Motor neuron (in vitro differentiated cells): ENCODE measurements around the gene PSAP. TPM values are rescaled to one million over a fixed set of nuclear protein-coding genes. Genes with fewer than 3 reads are reported as not detected.
"Not testable (repeated sequence)": the region's sequence is repeated elsewhere in the genome, so short reads cannot be mapped to it uniquely, and the experiment has no call there.

Experiments
- ATAC-seq, 8 experiments: fragments of 200-7000 bp; cut with Tn5 transposase; replicated peaks in 6 of 8; 2 replicates each; pipeline ENCODE4 v1.8.0; 2021; ENCODE audit warnings: mild to moderate bottlenecking in 8 of 8, moderate library complexity in 8 of 8
- H3K27ac ChIP-seq, 2 donors: fragments of 250-450 bp; sonication (Bioruptor Pico); 2 replicates each; pipeline ENCODE4 v1.9.0; 2021; ENCODE audit warnings: antibody characterized with exemption in 2 of 2, mild to moderate bottlenecking in 2 of 2, moderate library complexity in 1 of 2
- H3K4me1 ChIP-seq, 2 donors: fragments of 250-450 bp; sonication (Bioruptor Pico); replicated peaks in 1 of 2; 2 replicates each; pipeline ENCODE4 v1.6.1; 2021; ENCODE audit warnings: antibody characterized with exemption in 2 of 2, mild to moderate bottlenecking in 2 of 2, moderate library complexity in 1 of 2
- H3K4me3 ChIP-seq, 5 donors: fragments of 250-450 bp; sonication (Bioruptor Pico); 2 replicates each; pipeline ENCODE4 v1.9.0; 2021; ENCODE audit warnings: antibody characterized with exemption in 5 of 5, mild to moderate bottlenecking in 5 of 5, moderate library complexity in 4 of 5
- WGBS, 10 experiments: fragments of 450-650 bp; shearing (Covaris generic); methylation state at CpG; one replicate each; pipeline ENCODE4 v1.0.0; 2022; 5-methylcytosine and 5-hydroxymethylcytosine counted together
- in situ Hi-C, 9 experiments: fragments of 400-800 bp; cut with MboI; loops; one replicate each; pipeline ENCODE4 v1.15.0; 2021; ENCODE audit warnings: low sequenced_read_pairs in 9 of 9, low pct_unique_long_range_greater_than_20kb in 2 of 9; ENCODE audit not compliant: unreplicated experiment in 9 of 9
- total RNA-seq, 8 experiments: library from RNA; unstranded; fragments of 300-600 nt; gene quantifications; 2 replicates each; pipeline versions ENCODE4 v1.2.3 to v1.2.4, GENCODE V29; 2022

PSAP gene
- total RNA-seq, 8 experiments from 2014 or later = 419 to 3,584 (median 668) TPM

DNA sequence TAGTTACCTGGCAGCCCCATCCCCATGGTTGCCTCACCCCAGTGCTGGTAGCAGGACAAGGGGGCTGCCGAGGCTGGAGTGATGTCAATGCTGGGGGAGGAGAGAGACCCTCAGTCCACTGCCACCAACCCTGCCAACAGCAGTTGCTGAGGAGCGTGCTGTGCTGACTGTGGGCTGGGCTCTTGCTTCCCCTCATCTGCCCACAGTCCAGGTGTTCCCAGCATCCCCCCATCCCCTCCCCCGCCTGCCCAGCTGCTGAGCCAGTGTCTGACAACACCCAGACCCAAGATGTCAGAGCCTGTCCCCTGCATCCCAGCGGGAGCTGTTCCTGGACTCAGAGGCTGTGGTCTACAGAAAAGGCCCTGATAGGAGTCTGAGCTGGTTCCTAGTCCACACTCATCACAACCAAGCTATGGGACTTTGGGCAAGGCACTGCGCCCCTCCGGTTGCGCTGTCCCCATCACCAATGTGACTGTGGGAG, 14.6 kb upstream of the PSAP start:
- peaks cover 11 to 16% of the 10 kb centered on the region in 2 donors for H3K4me1 ChIP-seq
- 20 to 61% methylated on average over 1 to 3 of the region's 7 CpGs; no CpG with 5 or more reads in 8 of the 10 experiments for WGBS, 10 experiments
- ATAC-seq = peak in 1 of 8 experiments; percentile 5
- H3K4me3 ChIP-seq = no peak overlapping the region
- H3K27ac ChIP-seq = no peak overlapping the region
- in situ Hi-C loops = no loop called here

GRCh38 chr10:71864911-71865361, 13.9 kb upstream of the PSAP start:
- in situ Hi-C loops = no loop called here
- WGBS, 10 experiments = 0 to 100% (median 80%) methylated on average over 1 to 5 of the region's 5 CpGs; no CpG with 5 or more reads in 1 of the 10 experiments

DNA sequence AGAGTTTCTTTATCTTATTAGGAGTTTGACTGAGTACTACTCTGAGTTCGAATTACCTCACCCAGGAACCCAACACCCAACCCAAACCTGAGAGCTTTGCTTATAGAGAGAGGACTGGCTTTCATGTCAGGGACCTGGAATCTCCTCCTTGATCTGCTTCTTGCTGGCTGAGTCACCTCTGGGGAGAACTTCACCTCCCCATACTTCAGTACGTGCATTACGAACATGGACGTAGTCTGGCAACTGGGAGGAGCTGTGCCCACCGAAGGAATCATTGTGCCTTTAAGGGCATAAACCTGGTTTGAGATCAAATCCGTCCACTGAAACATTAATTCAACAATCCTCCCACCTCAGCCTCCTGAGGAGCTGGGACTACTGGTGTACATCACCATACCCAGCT, 12.2 kb upstream of the PSAP start:
- ATAC-seq = no peak
- H3K4me3 ChIP-seq = no peak overlapping the region
- in situ Hi-C loops = no loop called here
- WGBS, 10 experiments = 59 to 100% (median 88%) methylated on average over 1 to 5 of the region's 6 CpGs; no CpG with 5 or more reads in 3 of the 10 experiments
- H3K4me1 ChIP-seq = peaks cover 20 to 22% of the 10 kb centered on the region in 2 donors
- H3K27ac ChIP-seq = no peak overlapping the region

More at GRCh38 chr10:71864911-71865361, 13.9 kb upstream of the PSAP start:
- Histone ChIP-seq H3K4me1 (peaks cover 16 to 22% of the 10 kb centered on the region in 2 donors), H3K4me3 (no peak overlapping the region), H3K27ac (no peak overlapping the region)
- ATAC-seq = no peak

GRCh38 chr10:71860243-71861029, 9.4 kb upstream of the PSAP start:
- in situ Hi-C loops = no loop called here
- peak; percentile 94 to 99 (median 96) for ATAC-seq
- H3K27ac ChIP-seq = peak overlapping the region; percentile 87
- peaks cover 19 to 20% of the 10 kb centered on the region in 2 donors for H3K4me1 ChIP-seq
- no peak overlapping the region for H3K4me3 ChIP-seq
- WGBS, 10 experiments = 8 to 100% (median 55%) methylated on average over 1 to 10 of the region's 11 CpGs; no CpG with 5 or more reads in 7 of the 10 experiments

GRCh38 chr10:71857934-71858890, 7.2 kb upstream of the PSAP start:
- WGBS, 10 experiments = 50 to 100% (median 77%) methylated on average over 1 to 6 of the region's 12 CpGs; no CpG with 5 or more reads in 2 of the 10 experiments
- no peak for ATAC-seq
- Histone ChIP-seq H3K27ac (no peak overlapping the region), H3K4me1 (peaks cover 19 to 20% of the 10 kb centered on the region in 2 donors), H3K4me3 (no peak overlapping the region)
- in situ Hi-C loops = no loop called here

DNA sequence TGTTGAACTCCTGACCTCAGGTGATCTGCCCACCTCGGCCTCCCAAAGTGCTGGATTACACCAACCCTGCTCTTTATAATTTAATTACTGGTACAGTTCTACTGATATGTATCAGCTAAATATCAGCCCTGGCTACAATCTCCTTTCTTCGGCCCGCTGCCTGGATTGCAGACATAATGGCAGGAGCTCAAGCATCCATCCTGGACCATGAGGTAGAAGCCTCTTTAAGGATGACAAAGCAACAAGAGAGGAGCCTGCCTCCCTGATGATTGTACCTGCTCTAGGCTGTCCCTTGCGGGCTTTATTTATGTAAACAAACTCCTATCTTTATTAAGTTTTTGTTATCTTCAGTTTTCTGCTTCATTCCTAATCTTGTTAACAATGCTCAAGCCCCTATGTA, 5.6 kb upstream of the PSAP start:
- Histone ChIP-seq H3K4me1 (peaks cover 18 to 19% of the 10 kb centered on the region in 2 donors), H3K27ac (no peak overlapping the region), H3K4me3 (no peak overlapping the region)
- in situ Hi-C loops = no loop called here
- no peak for ATAC-seq
- 84 to 100% (median 100%) methylated on average over 1 to 4 of the region's 4 CpGs; no CpG with 5 or more reads in 1 of the 10 experiments for WGBS, 10 experiments

DNA sequence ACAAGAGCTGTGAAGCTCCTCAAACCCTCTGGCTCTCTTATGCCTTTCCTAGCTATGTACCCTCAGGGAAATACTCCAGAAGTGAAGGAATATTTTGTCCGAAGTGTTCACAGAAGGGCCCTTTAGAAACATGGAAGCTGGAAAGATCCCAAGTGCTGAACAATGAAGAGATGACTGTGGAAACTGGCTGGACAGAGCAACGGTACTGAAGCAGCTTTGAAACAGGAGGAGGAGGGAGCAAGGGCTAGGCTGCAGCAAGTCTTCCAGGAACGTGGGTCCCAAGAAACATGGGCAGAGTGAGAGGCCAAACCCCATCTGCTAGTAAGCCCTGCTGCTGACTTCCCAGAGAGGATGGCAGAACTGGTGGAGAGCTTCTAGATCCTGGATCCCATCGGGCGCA, 3.0 kb upstream of the PSAP start:
- Histone ChIP-seq H3K4me3 (no peak overlapping the region), H3K4me1 (peaks cover 11 to 12% of the 10 kb centered on the region in 2 donors), H3K27ac (no peak overlapping the region)
- in situ Hi-C loops = no loop called here
- no peak for ATAC-seq
- WGBS, 10 experiments = 0 to 100% (median 75%) methylated on average over 1 to 4 of the region's 5 CpGs; no CpG with 5 or more reads in 1 of the 10 experiments

DNA sequence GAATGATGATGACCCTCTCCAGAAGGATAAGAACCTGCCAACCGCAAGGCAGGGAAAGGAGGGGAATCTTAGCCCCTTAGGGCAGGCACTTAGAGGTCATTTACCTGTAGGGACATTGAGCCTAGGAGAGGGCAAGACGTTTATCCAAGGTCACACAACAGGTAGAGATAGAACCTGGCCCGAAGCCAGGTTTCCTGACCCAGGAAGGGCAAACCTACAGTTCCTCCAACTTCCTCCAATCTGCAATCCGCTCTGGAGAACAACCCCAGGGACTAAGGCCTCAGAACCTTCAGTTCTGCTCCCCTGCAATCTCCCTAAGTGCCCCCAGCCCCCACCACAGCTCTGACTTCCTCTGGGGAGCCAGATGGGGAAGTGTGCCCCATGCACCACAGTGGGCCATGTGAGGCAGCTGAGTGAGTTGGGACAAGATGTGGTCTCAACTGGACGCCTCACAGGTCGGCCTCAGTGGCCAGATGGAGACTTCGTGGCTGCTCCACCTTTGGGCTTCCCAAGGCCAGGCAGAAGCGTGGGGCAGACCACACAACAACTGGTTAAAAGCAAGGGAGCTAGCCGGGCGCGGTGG, 1.4 kb upstream of the PSAP start:
- in situ Hi-C loops = no loop called here
- Histone ChIP-seq H3K4me1 (peaks cover 22 to 25% of the 10 kb centered on the region in 2 donors), H3K4me3 (no peak overlapping the region), H3K27ac (no peak overlapping the region)
- WGBS, 10 experiments = 86 to 100% (median 100%) methylated on average over 1 to 4 of the region's 11 CpGs; no CpG with 5 or more reads in 2 of the 10 experiments
- no peak for ATAC-seq

DNA sequence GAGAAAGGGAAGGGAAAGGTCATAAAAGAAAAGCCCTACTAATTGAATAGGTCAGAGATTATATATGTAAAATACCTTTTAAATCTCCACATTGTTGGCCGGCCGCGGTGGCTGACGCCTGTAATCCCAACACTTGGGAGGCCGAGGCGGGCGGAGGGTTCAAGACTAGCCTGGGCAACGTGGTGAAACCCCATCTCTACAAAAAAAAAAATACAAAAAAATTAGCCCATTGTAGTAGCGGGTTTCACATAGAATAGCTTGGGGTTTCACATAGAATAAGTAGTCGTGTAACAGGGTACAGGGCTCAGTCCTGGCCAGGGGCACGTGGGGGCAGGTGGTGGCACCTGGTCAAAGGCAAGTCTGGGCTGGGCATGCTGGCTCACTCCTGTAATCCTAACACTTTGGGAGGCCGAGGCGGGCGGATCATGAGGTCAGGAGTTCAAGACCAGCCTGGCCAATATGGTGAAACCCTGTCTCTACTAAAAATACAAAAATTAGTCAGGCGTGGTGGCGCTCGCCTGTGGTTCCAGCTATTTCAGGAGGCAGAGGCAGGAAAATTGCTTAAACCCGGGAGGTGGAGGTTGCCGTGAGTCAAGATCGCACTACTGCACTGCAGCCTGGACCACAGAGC, 529 bp upstream of the PSAP start:
- ATAC-seq = peak in 1 of 8 experiments; percentile 0
- H3K27ac ChIP-seq = not testable (repeated sequence)

DNA sequence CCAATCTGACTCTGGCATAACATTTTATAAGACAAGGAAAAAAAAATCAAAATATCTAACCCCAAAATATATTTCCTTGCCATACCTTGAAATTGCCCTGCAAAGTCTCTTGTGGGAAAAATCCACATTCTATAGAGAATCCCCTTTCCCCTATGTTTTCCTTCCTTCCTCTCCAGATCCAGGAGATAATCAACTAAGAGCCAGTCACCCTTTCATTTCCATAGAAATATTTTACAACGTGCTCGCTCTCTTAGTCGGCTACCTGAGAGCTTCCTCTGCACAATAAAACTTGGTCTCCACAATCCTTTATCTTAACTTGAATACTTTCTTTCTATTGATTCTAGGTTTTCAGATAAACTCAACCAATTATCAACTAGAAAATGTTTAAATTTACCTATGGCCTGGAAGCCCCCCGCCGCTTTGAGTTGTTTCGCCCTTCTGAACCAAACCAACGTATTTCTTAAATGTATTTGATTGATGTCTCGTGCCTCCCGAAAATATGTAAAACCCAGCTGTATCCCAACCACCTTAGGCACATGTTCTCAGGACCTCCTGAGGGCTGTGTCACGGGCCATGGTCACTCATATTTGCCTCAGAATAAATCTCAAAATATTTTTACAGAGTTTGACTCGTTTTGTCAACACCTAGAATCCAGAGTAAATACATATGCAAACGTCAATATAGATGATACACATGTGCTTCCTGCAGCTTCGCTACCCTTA, 869 bp downstream of the PSAP start:
- in situ Hi-C loops = no loop called here
- peak overlapping the region; percentile 92 to 95 for H3K27ac ChIP-seq
- WGBS, 10 experiments = 0 to 33% (median 5%) methylated on average over 2 to 13 of the region's 13 CpGs
- H3K4me1 ChIP-seq = peaks cover 22 to 30% of the 10 kb centered on the region in 2 donors
- H3K4me3 ChIP-seq = peak overlapping the region; percentile 76 to 99 (median 85)
- no peak for ATAC-seq

More for the DNA sequence above, 529 bp upstream of the PSAP start:
- Histone ChIP-seq H3K4me1 (peaks cover 22 to 30% of the 10 kb centered on the region in 2 donors), H3K4me3 (peak overlapping the region; percentile 76 to 99 (median 85))
- 13 to 100% (median 82%) methylated on average over 2 to 12 of the region's 20 CpGs for WGBS, 10 experiments
- in situ Hi-C loops = not testable (repeated sequence)

GRCh38 chr10:71849461-71849908, 1.6 kb downstream of the PSAP start:
- in situ Hi-C loops = no loop called here
- ATAC-seq = no peak
- Histone ChIP-seq H3K4me3 (peak overlapping the region; percentile 76 to 99 (median 85)), H3K27ac (no peak overlapping the region), H3K4me1 (peaks cover 22 to 30% of the 10 kb centered on the region in 2 donors)
- 80 to 100% (median 94%) methylated on average over 2 to 16 of the region's 17 CpGs; no CpG with 5 or more reads in 1 of the 10 experiments for WGBS, 10 experiments
